Ishikawa (cell line): ENCODE measurements around the gene ZFP92.

ENCODE experiments used
- MAX ChIP-seq: IDR thresholded peaks from 2 replicates; pipeline ENCODE4 v1.6.1; 2012
- REST ChIP-seq: IDR thresholded peaks from 2 replicates; pipeline ENCODE4 v1.6.1; 2012; ENCODE audit warnings: low read depth, mild to moderate bottlenecking
- TAF1 ChIP-seq: IDR thresholded peaks from 2 replicates; pipeline ENCODE4 v1.6.1; 2012; ENCODE audit warnings: low read depth, mild to moderate bottlenecking

DNA sequence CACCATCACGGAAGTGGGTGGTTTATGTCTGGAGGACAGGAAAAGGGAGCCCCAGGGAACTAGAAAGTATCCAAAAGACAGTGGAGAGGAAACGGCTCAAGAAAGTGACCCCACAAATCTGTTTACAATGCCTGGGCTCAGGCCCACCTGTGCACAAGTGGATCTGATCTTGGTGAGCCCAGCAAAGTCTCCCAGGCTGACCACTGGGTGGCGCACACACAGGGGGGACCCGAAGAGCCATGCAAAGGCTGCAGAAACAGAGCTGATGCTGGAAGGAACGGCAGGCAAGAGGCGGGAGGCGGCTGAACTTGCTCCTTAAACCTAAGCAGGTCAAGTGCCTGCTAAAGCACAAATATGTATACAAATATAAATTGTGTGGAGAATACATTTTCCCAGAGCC is 49.6 kb downstream of the ZFP92 start:
- TF ChIP-seq MAX = no peak
- TF ChIP-seq REST = no peak
- TF ChIP-seq TAF1 = no peak
